ENCODE data around the gene MS4A6E. TPM values are rescaled to one million over a fixed set of nuclear protein-coding genes. Genes with fewer than 3 reads are reported as not detected.

The MS4A6E gene
- total RNA-seq, 4 donors from 2014 or later = not detected

GRCh38 chr11:60370811-60371298 lies 43.8 kb downstream of the MS4A6E start:
- no peak overlapping the region for H3K4me3 ChIP-seq
- H3K9me3 ChIP-seq = no peaks in the 10 kb centered on the region
- H3K36me3 ChIP-seq = no peaks in the 10 kb centered on the region
- DNase-seq = no peak
- no peaks in the 10 kb centered on the region for H3K4me1 ChIP-seq
- TF ChIP-seq POLR2A (IDR thresholded peaks at IDR 0.05) (no peak), CTCF (IDR thresholded peaks at IDR 0.05) (no peak)
- peak overlapping the region in 2 of 4 donors; percentile 30 to 38 for H3K27ac ChIP-seq
- H3K27me3 ChIP-seq = no peaks in the 10 kb centered on the region

GRCh38 chr11:60371386-60371785 lies 44.3 kb downstream of the MS4A6E start:
- TF ChIP-seq CTCF (IDR thresholded peaks at IDR 0.05) (no peak), POLR2A (IDR thresholded peaks at IDR 0.05) (no peak)
- Histone ChIP-seq H3K4me1 (no peaks in the 10 kb centered on the region), H3K36me3 (no peaks in the 10 kb centered on the region), H3K27me3 (no peaks in the 10 kb centered on the region), H3K9me3 (no peaks in the 10 kb centered on the region), H3K4me3 (no peak overlapping the region), H3K27ac (peak overlapping the region in 2 of 4 donors; percentile 16 to 38)
- no peak for DNase-seq

GRCh38 chr11:60371854-60372253 lies 44.8 kb downstream of the MS4A6E start:
- TF ChIP-seq POLR2A (IDR thresholded peaks at IDR 0.05) = no peak
- no peak for TF ChIP-seq CTCF (IDR thresholded peaks at IDR 0.05)
- no peak overlapping the region for H3K4me3 ChIP-seq
- DNase-seq = no peak
- no peaks in the 10 kb centered on the region for H3K4me1 ChIP-seq
- H3K27me3 ChIP-seq = no peaks in the 10 kb centered on the region
- H3K36me3 ChIP-seq = no peaks in the 10 kb centered on the region
- H3K27ac ChIP-seq = peak overlapping the region in 2 of 4 donors; percentile 16 to 38
- H3K9me3 ChIP-seq = no peaks in the 10 kb centered on the region

GRCh38 chr11:60372767-60373166 lies 45.7 kb downstream of the MS4A6E start:
- no peak for DNase-seq
- Histone ChIP-seq H3K27me3 (no peaks in the 10 kb centered on the region), H3K27ac (no peak overlapping the region), H3K4me3 (no peak overlapping the region), H3K4me1 (no peaks in the 10 kb centered on the region), H3K36me3 (no peaks in the 10 kb centered on the region), H3K9me3 (no peaks in the 10 kb centered on the region)
- no peak for TF ChIP-seq CTCF (IDR thresholded peaks at IDR 0.05)

GRCh38 chr11:60375316-60375715 lies 48.3 kb downstream of the MS4A6E start:
- TF ChIP-seq POLR2A (IDR thresholded peaks at IDR 0.05) (no peak), CTCF (IDR thresholded peaks at IDR 0.05) (no peak)
- H3K27me3 ChIP-seq = no peaks in the 10 kb centered on the region

GRCh38 chr11:60376601-60377000 lies 49.5 kb downstream of the MS4A6E start:
- H3K4me1 ChIP-seq = no peaks in the 10 kb centered on the region
- H3K36me3 ChIP-seq = no peaks in the 10 kb centered on the region
- TF ChIP-seq POLR2A (IDR thresholded peaks at IDR 0.05) = no peak
- TF ChIP-seq CTCF (IDR thresholded peaks at IDR 0.05) = no peak
- H3K27ac ChIP-seq = peak overlapping the region in 2 of 4 donors; percentile 7 to 74
- no peaks in the 10 kb centered on the region for H3K9me3 ChIP-seq
- H3K4me3 ChIP-seq = no peak overlapping the region
- no peak for DNase-seq
- H3K27me3 ChIP-seq = no peaks in the 10 kb centered on the region

More at GRCh38 chr11:60375316-60375715, 48.3 kb downstream of the MS4A6E start:
- DNase-seq = no peak
- H3K4me1 ChIP-seq = no peaks in the 10 kb centered on the region
- H3K9me3 ChIP-seq = no peaks in the 10 kb centered on the region
- no peaks in the 10 kb centered on the region for H3K36me3 ChIP-seq
- no peak overlapping the region for H3K4me3 ChIP-seq
- no peak overlapping the region for H3K27ac ChIP-seq
